ENCODE measurements around the gene CRYBB1.

GRCh38 chr22:26629988-26630761, 12.3 kb upstream of the CRYBB1 start:
- TF ChIP-seq GATA2 (IDR thresholded peaks at IDR 0.05; ENCODE audit: low read depth, low read length), result no peak
- no peak for TF ChIP-seq GATA3 (IDR thresholded peaks at IDR 0.05; ENCODE audit: low read depth, low read length)
